Erythroblast (primary cell): ENCODE results near the gene OCA2.
"Not testable (repeated sequence)": the region's sequence is repeated elsewhere in the genome, so short reads cannot be mapped to it uniquely, and the experiment has no call there.

Experiments used
- DNase-seq, 2 experiments: peaks; one replicate each; lab custom pipeline; 2025; lab: John Stamatoyannopoulos, UW
- GATA1 ChIP-seq: IDR thresholded peaks from 2 replicates; pipeline ENCODE4 v1.6.1; 2011; ENCODE audit warnings: low read depth, mild to moderate bottlenecking, control low read depth, low read length, moderate library complexity
- POLR2A ChIP-seq: IDR thresholded peaks from 2 replicates; pipeline ENCODE4 v1.6.1; 2011; ENCODE audit warnings: mild to moderate bottlenecking, low read length

Gene OCA2

GRCh38 chr15:27746401-27746955 lies 352.6 kb downstream of the OCA2 start:
- no peak for TF ChIP-seq POLR2A
- DNase-seq, result no peak

DNA sequence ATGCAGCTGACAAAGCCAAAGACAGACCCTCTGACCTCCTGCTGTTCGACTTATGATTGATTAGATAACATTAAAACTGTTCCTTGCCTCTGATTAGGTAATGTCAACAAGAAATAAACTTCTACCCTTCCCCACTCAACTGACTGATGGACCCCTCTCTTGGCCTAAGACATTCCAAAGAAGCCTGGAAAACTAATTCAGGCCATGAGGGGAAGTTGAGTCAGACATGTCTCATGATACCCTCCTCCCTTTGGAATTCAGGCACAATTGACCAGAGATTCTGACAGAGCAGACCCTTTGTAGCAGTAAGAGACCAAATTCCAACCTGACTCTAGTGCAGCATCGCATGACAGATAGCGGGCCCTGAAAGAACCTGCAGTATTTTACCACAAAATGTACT lies 354.5 kb downstream of the OCA2 start:
- TF ChIP-seq GATA1 (no peak), POLR2A (no peak)
- DNase-seq, result no peak

- no peak for DNase-seq
- no peak for TF ChIP-seq GATA1
- TF ChIP-seq POLR2A, result no peak
Measured at GRCh38 chr15:27743638-27744037, 355.5 kb downstream of the OCA2 start.

DNA sequence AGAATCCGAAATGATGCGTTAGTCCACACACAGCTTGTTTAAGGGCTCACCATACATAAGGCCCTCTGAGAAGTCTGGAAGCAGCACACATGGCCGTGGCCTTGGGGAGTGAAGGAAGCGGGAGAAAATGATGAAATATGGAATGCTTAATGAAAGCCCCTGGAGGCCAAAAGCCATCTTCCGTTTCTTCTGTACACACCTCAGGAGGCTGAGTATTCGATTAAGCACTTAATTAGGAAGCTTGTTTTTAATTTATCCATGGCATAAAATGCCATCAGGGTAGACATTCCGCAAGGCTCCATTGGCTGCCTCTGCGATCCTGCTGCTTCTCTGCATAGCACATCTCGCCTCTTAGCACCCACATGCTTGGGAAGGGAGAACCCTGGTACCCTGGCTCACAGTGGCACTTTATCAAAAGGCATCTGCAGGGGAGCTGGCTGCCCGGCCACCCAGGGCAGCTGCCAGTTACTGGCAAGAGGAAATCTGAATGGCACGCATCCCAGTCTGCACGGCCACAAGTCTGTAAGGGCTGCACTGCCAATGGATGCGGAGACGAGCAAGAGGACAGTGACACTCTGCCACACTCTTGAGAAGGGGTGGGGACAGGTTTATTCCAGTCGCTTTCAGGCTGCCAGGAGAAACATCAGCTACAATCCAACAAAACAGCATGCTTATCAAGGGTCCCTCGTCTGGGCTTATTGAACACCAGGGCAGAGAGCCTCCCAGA lies 356.2 kb downstream of the OCA2 start:
- DNase-seq, result no peak
- no peak for TF ChIP-seq POLR2A
- no peak for TF ChIP-seq GATA1

DNA sequence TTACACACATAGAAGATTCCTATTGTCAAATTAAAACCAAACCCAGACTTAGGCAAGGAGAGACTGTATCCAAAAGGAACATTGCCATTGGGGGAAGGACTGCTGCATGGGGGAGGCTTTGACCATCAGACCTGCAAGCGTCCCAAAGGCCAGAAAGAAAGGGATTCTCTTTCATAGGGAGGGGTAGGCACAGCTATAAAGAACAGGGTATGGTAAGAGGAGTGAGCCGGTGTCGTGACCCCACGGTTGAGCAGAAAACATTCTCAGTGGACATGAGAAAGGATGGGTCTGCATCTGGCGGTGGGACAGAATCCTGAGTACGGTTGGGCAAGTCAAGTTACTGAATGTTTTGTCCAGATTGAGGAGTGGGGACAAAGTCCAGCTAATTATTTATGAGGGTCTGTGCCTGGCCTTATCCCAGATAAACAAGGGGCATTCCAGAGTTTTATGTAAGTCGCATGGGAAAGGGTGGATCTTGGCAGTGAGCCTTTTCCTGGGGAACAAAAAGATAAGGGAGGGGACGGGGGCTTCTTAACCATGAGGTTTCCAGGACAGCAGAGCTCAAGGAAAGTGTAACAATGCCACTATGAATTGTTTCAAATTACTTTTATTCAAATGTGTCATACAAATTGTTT lies 357.8 kb downstream of the OCA2 start:
- DNase-seq, result no peak
- TF ChIP-seq GATA1 (no peak), POLR2A (no peak)

- no peak for DNase-seq
- TF ChIP-seq GATA1 (no peak), POLR2A (no peak)
Measured at GRCh38 chr15:27734785-27735495, 364.2 kb downstream of the OCA2 start.

GRCh38 chr15:27731776-27732175 lies 367.3 kb downstream of the OCA2 start:
- no peak for TF ChIP-seq GATA1
- no peak for TF ChIP-seq POLR2A
- DNase-seq, result no peak

- no peak for TF ChIP-seq POLR2A
- no peak for TF ChIP-seq GATA1
- DNase-seq, result no peak
Measured at GRCh38 chr15:27730868-27731267, 368.2 kb downstream of the OCA2 start.

DNA sequence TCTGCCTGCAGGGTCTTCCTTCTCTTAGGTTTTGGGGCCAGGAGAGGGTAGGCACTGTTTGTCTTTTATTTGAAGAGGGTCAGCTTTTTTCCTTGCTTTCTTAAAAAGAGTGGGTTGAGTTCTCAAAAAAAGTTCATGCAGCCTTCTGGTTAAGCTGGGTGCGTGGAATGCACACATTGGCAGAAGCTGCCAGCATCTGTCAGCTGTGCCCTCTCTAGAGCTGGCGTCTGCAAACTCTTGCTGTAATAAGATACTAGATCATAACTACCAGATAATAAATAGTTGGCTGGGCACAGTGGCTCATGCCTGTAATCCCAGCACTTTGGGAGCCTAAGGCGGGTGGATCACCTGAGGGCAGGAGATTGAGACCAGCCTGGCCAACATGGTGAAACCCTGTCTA lies 373.4 kb downstream of the OCA2 start:
- DNase-seq, result no peak
- TF ChIP-seq POLR2A, result no peak

DNA sequence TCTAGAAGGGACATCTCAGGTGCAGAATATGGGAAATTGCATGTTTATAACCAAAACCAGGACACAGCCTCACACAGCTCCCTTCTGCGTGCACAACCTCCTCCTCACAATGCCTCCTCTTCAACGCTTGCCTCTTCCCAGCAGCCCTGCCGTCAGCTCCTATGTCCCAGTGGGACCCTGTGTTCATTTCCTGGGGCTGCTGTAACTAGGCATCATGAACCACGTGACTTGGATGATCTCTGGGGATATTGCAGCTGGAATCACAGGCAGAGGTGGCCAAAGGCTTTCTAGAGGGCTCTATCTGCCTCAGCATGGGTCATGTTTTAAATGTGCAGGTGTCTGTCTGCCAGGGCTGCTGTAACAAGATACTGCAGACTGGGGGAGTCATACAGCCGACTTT lies 375.3 kb downstream of the OCA2 start:
- DNase-seq, result no peak
- TF ChIP-seq POLR2A, result no peak
- TF ChIP-seq GATA1, result no peak

- TF ChIP-seq POLR2A (no peak), GATA1 (no peak)
Measured at GRCh38 chr15:27722102-27722501, 377.0 kb downstream of the OCA2 start.

GRCh38 chr15:27714675-27715074 lies 384.4 kb downstream of the OCA2 start:
- no peak for DNase-seq

More at GRCh38 chr15:27722102-27722501, 377.0 kb downstream of the OCA2 start:
- DNase-seq, result no peak

GRCh38 chr15:27713850-27714249 lies 385.3 kb downstream of the OCA2 start:
- DNase-seq, result not testable (repeated sequence)

More at GRCh38 chr15:27714675-27715074, 384.4 kb downstream of the OCA2 start:
- TF ChIP-seq POLR2A (no peak), GATA1 (no peak)

- no peak for DNase-seq
- no peak for TF ChIP-seq POLR2A
- no peak for TF ChIP-seq GATA1
Measured at GRCh38 chr15:27707257-27707656, 391.9 kb downstream of the OCA2 start.
